GM23338 (cell line): ENCODE results near the gene DNAJC13. TPM values are rescaled to one million over a fixed set of nuclear protein-coding genes. Genes with fewer than 3 reads are reported as not detected.
A peak's percentile ranks its signal among the peaks of the same experiment; 100 is the strongest.

Source experiments
- ATAC-seq: fragments of 200-7000 bp; cut with Tn5 transposase; 3 replicates; pipeline ENCODE4 v1.9.1; 2020
- DNase-seq: peaks from one replicate; pipeline ENCODE4 v3.0.0-alpha.2; 2015; ENCODE audit warnings: low spot score
- H2AFZ ChIP-seq: fragments of 200-600 bp; sonication (generic); 2 replicates; pipeline ENCODE4 v1.8.0; 2016; ENCODE audit warnings: antibody characterized with exemption, mild to moderate bottlenecking, moderate library complexity
- H3F3A ChIP-seq: fragments of 200-600 bp; sonication (generic); replicated peaks from 2 replicates; pipeline ENCODE4 v1.8.0; 2017; ENCODE audit warnings: antibody characterized with exemption, mixed run types, low read depth
- H3K27ac ChIP-seq: fragments of 200-600 bp; sonication (generic); 2 replicates; pipeline ENCODE4 v1.6.1; 2016; ENCODE audit warnings: low read depth
- H3K27me3 ChIP-seq: fragments of 200-600 bp; sonication (generic); 2 replicates; pipeline ENCODE4 v1.8.0; 2016; ENCODE audit warnings: mild to moderate bottlenecking, mixed run types, moderate library complexity; ENCODE audit not compliant: insufficient read depth
- H3K36me3 ChIP-seq: fragments of 200-600 bp; sonication (generic); 2 replicates; pipeline ENCODE4 v1.8.0; 2016; ENCODE audit warnings: mild to moderate bottlenecking; ENCODE audit not compliant: insufficient read depth
- H3K4me1 ChIP-seq: fragments of 200-600 bp; sonication (generic); 2 replicates; pipeline ENCODE4 v1.8.0; 2016; ENCODE audit warnings: mild to moderate bottlenecking, moderate library complexity; ENCODE audit not compliant: insufficient read depth
- H3K4me2 ChIP-seq: fragments of 200-600 bp; sonication (generic); 2 replicates; pipeline ENCODE4 v1.7.1; 2017; ENCODE audit warnings: mixed run types
- H3K4me3 ChIP-seq: fragments of 200-600 bp; sonication (generic); 2 replicates; pipeline ENCODE4 v1.6.1; 2016; ENCODE audit warnings: mixed run types
- H3K79me2 ChIP-seq: fragments of 200-600 bp; sonication (generic); replicated peaks from 2 replicates; pipeline ENCODE4 v1.8.0; 2017; ENCODE audit warnings: mild to moderate bottlenecking; ENCODE audit not compliant: insufficient read depth
- H3K9me2 ChIP-seq: fragments of 200-600 bp; sonication (generic); 2 replicates; pipeline ENCODE4 v1.8.0; 2017; ENCODE audit not compliant: insufficient read depth
- H4K20me1 ChIP-seq: fragments of 200-600 bp; sonication (generic); replicated peaks from 2 replicates; pipeline ENCODE4 v1.8.0; 2017; ENCODE audit warnings: mild to moderate bottlenecking; ENCODE audit not compliant: insufficient read depth
- H3K27ac Mint-ChIP-seq: 2 replicates; pipeline ENCODE4 v1.8.0; 2020; ENCODE audit warnings: inconsistent platforms, mild to moderate bottlenecking, moderate library complexity, mixed read lengths
- H3K27me3 Mint-ChIP-seq: 3 replicates; pipeline ENCODE4 v1.8.0; 2022; ENCODE audit warnings: low read depth, mild to moderate bottlenecking, moderate library complexity, mixed read lengths, inconsistent platforms; ENCODE audit not compliant: insufficient read depth, poor library complexity
- H3K36me3 Mint-ChIP-seq: 3 replicates; pipeline ENCODE4 v1.8.0; 2021; ENCODE audit warnings: low read depth, mild to moderate bottlenecking, inconsistent platforms, moderate library complexity, mixed read lengths
- H3K4me1 Mint-ChIP-seq: 3 replicates; pipeline ENCODE4 v1.8.0; 2020; ENCODE audit warnings: mild to moderate bottlenecking, inconsistent platforms, mixed read lengths
- H3K4me3 Mint-ChIP-seq: 3 replicates; pipeline ENCODE4 v1.8.0; 2021; ENCODE audit warnings: moderate library complexity, mild to moderate bottlenecking, inconsistent platforms, mixed read lengths
- H3K9me3 Mint-ChIP-seq: 3 replicates; pipeline ENCODE4 v1.8.0; 2020; ENCODE audit warnings: moderate library complexity, mild to moderate bottlenecking, inconsistent platforms, mixed read lengths
- EZH2 ChIP-seq: fragments of 200-600 bp; sonication (generic); IDR thresholded peaks from one replicate; pipeline ENCODE4 v1.8.0; 2017; ENCODE audit warnings: antibody characterized with exemption, mild to moderate bottlenecking, low read depth; ENCODE audit not compliant: unreplicated experiment
- POLR2AphosphoS5 ChIP-seq: IDR thresholded peaks from 2 replicates; pipeline ENCODE4 v1.6.1; 2016; ENCODE audit warnings: antibody characterized with exemption, low read depth
- REST ChIP-seq: IDR thresholded peaks from one replicate; pipeline ENCODE4 v1.6.1; 2018; ENCODE audit warnings: antibody characterized with exemption; ENCODE audit not compliant: unreplicated experiment
- STAT1 ChIP-seq: IDR thresholded peaks from one replicate; pipeline ENCODE4 v1.6.1; 2016; ENCODE audit warnings: antibody characterized with exemption; ENCODE audit not compliant: unreplicated experiment
- ZNF462 ChIP-seq: fragments of 250-450 bp; sonication (Bioruptor Pico); IDR thresholded peaks from 2 replicates; pipeline ENCODE4 v1.5.0; 2020; ENCODE audit warnings: mild to moderate bottlenecking, moderate library complexity
- polyA plus RNA-seq: library from polyadenylated mRNA; unstranded; fragments of >200 nt; fragmentation: Nextera tagmentation; extraction: Ambion mirVana; gene quantifications from 2 replicates; pipeline ENCODE4 v1.2.1, GENCODE V29; 2016
- total RNA-seq: library from RNA; depleted of rRNA; stranded (reverse); fragments of >200 nt; shearing (Covaris generic); gene quantifications from 2 replicates; pipeline ENCODE4 v1.2.3, GENCODE V29; 2014

DNAJC13 gene
- total and polyA plus RNA-seq, 2 experiments from 2014 or later: 8.3 to 33.6 TPM

- TF ChIP-seq ZNF462 (CRISPR knock-in tag): no peak
These were observed 18.7 kb downstream of the DNAJC13 start (continued) for GRCh38 chr3:132435911-132436425.

- no peaks in the 10 kb centered on the region for H3K9me3 Mint-ChIP-seq
- H4K20me1 ChIP-seq: 0 out of 2 replicates have a peak, but pooled peaks cover 5% of the 10 kb centered on the region
- no peak for TF ChIP-seq STAT1
- TF ChIP-seq EZH2: no peak
- no peak for TF ChIP-seq ZNF462 (CRISPR knock-in tag)
- no peak for TF ChIP-seq POLR2AphosphoS5
- no peak for TF ChIP-seq REST
These were observed 26.1 kb downstream of the DNAJC13 start for GRCh38 chr3:132443421-132443820.

More at GRCh38 chr3:132443421-132443820, 26.1 kb downstream of the DNAJC13 start:
- ATAC-seq: no peak
- H3K4me1 ChIP-seq: peaks cover 3% of the 10 kb centered on the region
- no peak overlapping the region for H3K27ac ChIP-seq
- H3K27ac Mint-ChIP-seq: no peak overlapping the region
- peak; percentile 5 for DNase-seq
- H3K79me2 ChIP-seq: peaks cover 43% of the 10 kb centered on the region
- H3K9me2 ChIP-seq: no peaks in the 10 kb centered on the region
- no peak overlapping the region for H3K4me3 ChIP-seq
- no peak overlapping the region for H3K4me2 ChIP-seq
- H3K27me3 ChIP-seq: no peaks in the 10 kb centered on the region
- H3K27me3 Mint-ChIP-seq: no peaks in the 10 kb centered on the region
- H3K4me3 Mint-ChIP-seq: no peak overlapping the region
- peaks cover 13% of the 10 kb centered on the region; the same call in 2 of the 3 replicates for H3K36me3 Mint-ChIP-seq
- H3K36me3 ChIP-seq: 0 out of 2 replicates have a peak, but pooled peaks cover 4% of the 10 kb centered on the region
- no peak overlapping the region for H2AFZ ChIP-seq
- no peaks in the 10 kb centered on the region for H3F3A ChIP-seq
- no peaks in the 10 kb centered on the region for H3K4me1 Mint-ChIP-seq
